IPS DF 6.9 (cell line): ENCODE results near the gene MAN2A1.
"Not testable (repeated sequence)": the region's sequence is repeated elsewhere in the genome, so short reads cannot be mapped to it uniquely, and the experiment has no call there.

ENCODE experiments used
- DNase-seq: peaks from one replicate; pipeline ENCODE4 v3.0.0-alpha.2; 2013; ENCODE audit warnings: low read depth, low spot score
- H3K27ac ChIP-seq: one replicate; pipeline ENCODE4 v1.5.1; 2013; ENCODE audit warnings: low read length, control low read depth
- H3K27me3 ChIP-seq: 2 replicates; pipeline ENCODE4 v1.6.1; 2013; ENCODE audit warnings: mild to moderate bottlenecking, low read length; ENCODE audit not compliant: control insufficient read depth, insufficient read depth
- H3K36me3 ChIP-seq: 2 replicates; pipeline ENCODE4 v1.6.1; 2013; ENCODE audit warnings: low read length; ENCODE audit not compliant: control insufficient read depth, insufficient read depth
- H3K4me1 ChIP-seq: 2 replicates; pipeline ENCODE4 v1.6.1; 2013; ENCODE audit warnings: low read length; ENCODE audit not compliant: control insufficient read depth, insufficient read depth
- H3K4me3 ChIP-seq: 2 replicates; pipeline ENCODE4 v1.5.1; 2013; ENCODE audit warnings: mild to moderate bottlenecking, low read length
- H3K9me3 ChIP-seq: 2 replicates; pipeline ENCODE4 v1.6.1; 2013; ENCODE audit warnings: low read length, inconsistent platforms; ENCODE audit not compliant: control insufficient read depth, insufficient read depth
- WGBS: extraction: QIAGEN DNeasy Blood & Tissue Kit; methylation state at CpG from one replicate; pipeline ENCODE4 v1.1.7; 2013; ENCODE audit warnings: mixed read lengths, missing lambda C conversion rate; ENCODE audit not compliant: insufficient read length, insufficient coverage; 5-methylcytosine and 5-hydroxymethylcytosine counted together

The MAN2A1 gene

GRCh38 chr5:109812698-109813097, 123.0 kb downstream of the MAN2A1 start:
- no peak overlapping the region for H3K4me3 ChIP-seq
- no peaks in the 10 kb centered on the region for H3K4me1 ChIP-seq
- WGBS: no CpG with 5 or more reads among the region's 2 CpGs
- H3K27ac ChIP-seq: no peak overlapping the region
- H3K27me3 ChIP-seq: no peaks in the 10 kb centered on the region
- peaks cover 2% of the 10 kb centered on the region; the same call in 1 of the 2 replicates for H3K36me3 ChIP-seq
- DNase-seq: no peak
- H3K9me3 ChIP-seq: no peaks in the 10 kb centered on the region

GRCh38 chr5:109816732-109817131, 127.0 kb downstream of the MAN2A1 start:
- no peak for DNase-seq
- no CpG with 5 or more reads among the region's 1 CpG for WGBS
- H3K27me3 ChIP-seq: no peaks in the 10 kb centered on the region

GRCh38 chr5:109819878-109820277, 130.2 kb downstream of the MAN2A1 start:
- WGBS: no CpG with 5 or more reads among the region's 2 CpGs
- Histone ChIP-seq H3K27me3 (no peaks in the 10 kb centered on the region), H3K4me1 (no peaks in the 10 kb centered on the region), H3K9me3 (no peaks in the 10 kb centered on the region), H3K36me3 (peaks cover 2% of the 10 kb centered on the region; the same call in 1 of the 2 replicates), H3K4me3 (no peak overlapping the region), H3K27ac (no peak overlapping the region)
- no peak for DNase-seq

More at GRCh38 chr5:109816732-109817131, 127.0 kb downstream of the MAN2A1 start:
- no peak overlapping the region for H3K4me3 ChIP-seq
- peaks cover 2% of the 10 kb centered on the region; the same call in 1 of the 2 replicates for H3K36me3 ChIP-seq
- H3K9me3 ChIP-seq: no peaks in the 10 kb centered on the region
- no peak overlapping the region for H3K27ac ChIP-seq
- H3K4me1 ChIP-seq: no peaks in the 10 kb centered on the region

GRCh38 chr5:109823597-109823996, 133.9 kb downstream of the MAN2A1 start:
- H3K4me1 ChIP-seq: no peaks in the 10 kb centered on the region
- H3K9me3 ChIP-seq: no peaks in the 10 kb centered on the region
- no CpG with 5 or more reads among the region's 4 CpGs for WGBS
- no peak overlapping the region for H3K4me3 ChIP-seq
- no peaks in the 10 kb centered on the region for H3K36me3 ChIP-seq
- H3K27ac ChIP-seq: no peak overlapping the region
- no peaks in the 10 kb centered on the region for H3K27me3 ChIP-seq
- no peak for DNase-seq

GRCh38 chr5:109825450-109825849, 135.7 kb downstream of the MAN2A1 start:
- DNase-seq: no peak

GRCh38 chr5:109826426-109826825, 136.7 kb downstream of the MAN2A1 start:
- WGBS: no CpG with 5 or more reads among the region's 6 CpGs
- Histone ChIP-seq H3K9me3 (no peaks in the 10 kb centered on the region), H3K4me1 (no peaks in the 10 kb centered on the region), H3K27ac (no peak overlapping the region), H3K27me3 (no peaks in the 10 kb centered on the region), H3K4me3 (no peak overlapping the region), H3K36me3 (peaks cover 5% of the 10 kb centered on the region; the same call in 1 of the 2 replicates)
- DNase-seq: no peak

More at GRCh38 chr5:109825450-109825849, 135.7 kb downstream of the MAN2A1 start:
- Histone ChIP-seq H3K27ac (no peak overlapping the region), H3K4me3 (no peak overlapping the region), H3K36me3 (no peaks in the 10 kb centered on the region), H3K27me3 (no peaks in the 10 kb centered on the region), H3K4me1 (no peaks in the 10 kb centered on the region), H3K9me3 (no peaks in the 10 kb centered on the region)
- no CpG with 5 or more reads among the region's 1 CpG for WGBS

GRCh38 chr5:109829331-109829730, 139.6 kb downstream of the MAN2A1 start:
- DNase-seq: no peak
- Histone ChIP-seq H3K27me3 (no peaks in the 10 kb centered on the region), H3K9me3 (no peaks in the 10 kb centered on the region), H3K36me3 (peaks cover 5% of the 10 kb centered on the region; the same call in 1 of the 2 replicates), H3K4me3 (no peak overlapping the region), H3K4me1 (no peaks in the 10 kb centered on the region), H3K27ac (no peak overlapping the region)

GRCh38 chr5:109830955-109831502, 141.3 kb downstream of the MAN2A1 start:
- Histone ChIP-seq H3K4me3 (no peak overlapping the region), H3K4me1 (no peaks in the 10 kb centered on the region), H3K9me3 (no peaks in the 10 kb centered on the region), H3K27ac (no peak overlapping the region), H3K27me3 (no peaks in the 10 kb centered on the region), H3K36me3 (peaks cover 5% of the 10 kb centered on the region; the same call in 1 of the 2 replicates)
- WGBS: no CpG with 5 or more reads among the region's 1 CpG
- no peak for DNase-seq

GRCh38 chr5:109832207-109833188, 142.8 kb downstream of the MAN2A1 start:
- not testable (repeated sequence) for H3K4me3 ChIP-seq, H3K27ac ChIP-seq, DNase-seq, H3K9me3 ChIP-seq, H3K4me1 ChIP-seq, H3K27me3 ChIP-seq, H3K36me3 ChIP-seq
- no CpG with 5 or more reads among the region's 42 CpGs for WGBS

GRCh38 chr5:109833946-109834345, 144.2 kb downstream of the MAN2A1 start:
- DNase-seq: no peak
- Histone ChIP-seq H3K9me3 (no peaks in the 10 kb centered on the region), H3K27me3 (no peaks in the 10 kb centered on the region), H3K36me3 (peaks cover 5% of the 10 kb centered on the region; the same call in 1 of the 2 replicates), H3K4me3 (no peak overlapping the region), H3K27ac (no peak overlapping the region), H3K4me1 (no peaks in the 10 kb centered on the region)
- no CpG with 5 or more reads among the region's 3 CpGs for WGBS
